B cell (primary cell): ENCODE results near the gene MFSD6. TPM values are rescaled to one million over a fixed set of nuclear protein-coding genes. Genes with fewer than 3 reads are reported as not detected.
A peak's percentile ranks its signal among the peaks of the same experiment; 100 is the strongest.

Experiments
- ATAC-seq: fragments of 200-7000 bp; cut with Tn5 transposase; one replicate; pipeline ENCODE4 v1.10.0; 2021; ENCODE audit warnings: low read depth, mild to moderate bottlenecking, moderate number of reproducible peaks, moderate library complexity
- CTCF ChIA-PET: fragments of 350-600 bp; sonication (Branson Sonifier 250); formaldehyde crosslinking; loops from one replicate; lab custom pipeline; 2021; ENCODE audit warnings: antibody characterized with exemption, inconsistent platforms; lab: Charles Lee
- POLR2A ChIA-PET: fragments of 350-600 bp; sonication (Branson Sonifier 250); formaldehyde crosslinking; loops from one replicate; lab custom pipeline; 2021; ENCODE audit warnings: antibody characterized with exemption; lab: Charles Lee
- DNase-seq: peaks from one replicate; pipeline ENCODE4 v3.0.0; 2013
- H2AFZ ChIP-seq: 2 replicates; pipeline ENCODE4 v1.6.1; 2012; ENCODE audit warnings: mild to moderate bottlenecking, low read depth, low read length; ENCODE audit not compliant: insufficient read depth, poor library complexity, severe bottlenecking
- H3K27ac ChIP-seq, 2 donors: 1 replicate in 1 of 2; 2 replicates in 1 of 2; pipeline ENCODE4 v1.5.1; 2012 to 2013; ENCODE audit warnings: low read length in 2 of 2, mild to moderate bottlenecking in 2 of 2, moderate library complexity in 1 of 2
- H3K27me3 ChIP-seq, 4 experiments: fragments of 200-600 bp in 1 of 4; sonication (generic) in 1 of 4; replicated peaks in 1 of 4; 1 replicate in 2 of 4; 2 replicates in 2 of 4; pipeline versions ENCODE4 v1.6.1 to v1.7.0; 2013 to 2016; ENCODE audit warnings: low read length in 3 of 4, mild to moderate bottlenecking in 2 of 4, mixed read lengths in 1 of 4, moderate library complexity in 1 of 4; ENCODE audit not compliant: insufficient read depth in 4 of 4, control insufficient read depth in 3 of 4; ENCODE audit errors: control extremely low read depth in 1 of 4
- H3K36me3 ChIP-seq, 2 experiments: replicated peaks in 1 of 2; 1 replicate in 1 of 2; 2 replicates in 1 of 2; pipeline versions ENCODE4 v1.6.1 to v1.7.1; 2013; ENCODE audit warnings: low read length in 1 of 2; ENCODE audit not compliant: insufficient read depth in 2 of 2, control insufficient read depth in 1 of 2; ENCODE audit errors: control extremely low read depth in 1 of 2, extremely low read depth in 1 of 2
- H3K4me1 ChIP-seq, 2 donors: fragments of 200-600 bp in 1 of 2; sonication (generic) in 1 of 2; 1 replicate in 1 of 2; 2 replicates in 1 of 2; pipeline versions ENCODE4 v1.5.1 to v1.6.1; 2013 to 2017; ENCODE audit warnings: low read length in 2 of 2; ENCODE audit not compliant: control insufficient read depth in 2 of 2, insufficient read depth in 2 of 2
- H3K4me2 ChIP-seq: replicated peaks from 2 replicates; pipeline ENCODE3; 2012; ENCODE audit warnings: mild to moderate bottlenecking, low read depth, low read length; ENCODE audit not compliant: poor library complexity, severe bottlenecking
- H3K4me3 ChIP-seq, 5 experiments: fragments of 200-600 bp in 1 of 5; sonication (generic) in 1 of 5; 1 replicate in 3 of 5; 2 replicates in 2 of 5; pipeline versions ENCODE4 v1.5.1 to v1.7.0; 2011 to 2016; ENCODE audit warnings: low read length in 4 of 5, mild to moderate bottlenecking in 4 of 5, low read depth in 2 of 5, control low read depth in 1 of 5, moderate library complexity in 1 of 5; ENCODE audit not compliant: insufficient read depth in 1 of 5; ENCODE audit errors: control extremely low read depth in 1 of 5, extremely low read depth in 1 of 5
- H3K79me2 ChIP-seq: fragments of 200-600 bp; sonication (generic); one replicate; pipeline ENCODE4 v1.6.0; 2016; ENCODE audit warnings: low read length; ENCODE audit not compliant: control insufficient read depth, insufficient read depth
- H3K9ac ChIP-seq: fragments of 200-600 bp; sonication (generic); 2 replicates; pipeline ENCODE4 v1.6.1; 2017; ENCODE audit warnings: mild to moderate bottlenecking, low read length, moderate library complexity
- H3K9me3 ChIP-seq, 3 donors: one replicate each; pipeline versions ENCODE4 v1.6.1 to v1.7.1; 2013; ENCODE audit warnings: low read length in 2 of 3; ENCODE audit not compliant: control insufficient read depth in 2 of 3, insufficient read depth in 1 of 3; ENCODE audit errors: control extremely low read depth in 1 of 3
- H4K20me1 ChIP-seq: 2 replicates; pipeline ENCODE4 v1.6.0; 2012; ENCODE audit warnings: mild to moderate bottlenecking, low read length; ENCODE audit not compliant: insufficient read depth, control insufficient read depth, poor library complexity, severe bottlenecking
- H3K27ac Mint-ChIP-seq: one replicate; pipeline ENCODE4 v1.8.0; 2021; ENCODE audit warnings: mixed read lengths
- H3K27me3 Mint-ChIP-seq: one replicate; pipeline ENCODE4 v1.8.0; 2021; ENCODE audit warnings: mixed read lengths
- H3K4me1 Mint-ChIP-seq: one replicate; pipeline ENCODE4 v1.8.0; 2021; ENCODE audit warnings: mixed read lengths
- H3K4me3 Mint-ChIP-seq: one replicate; pipeline ENCODE4 v1.8.0; 2021; ENCODE audit warnings: mixed read lengths
- H3K9me3 Mint-ChIP-seq: one replicate; pipeline ENCODE4 v1.8.0; 2022; ENCODE audit warnings: mixed read lengths; ENCODE audit not compliant: insufficient read depth
- CTCF ChIP-seq: fragments of 200-600 bp; IDR thresholded peaks from one replicate; pipeline ENCODE4 v1.8.0; 2022; ENCODE audit warnings: antibody characterized with exemption, mild to moderate bottlenecking
- EZH2 ChIP-seq: IDR thresholded peaks from 2 replicates; pipeline ENCODE4 v1.6.1; 2012; ENCODE audit warnings: borderline replicate concordance, low read depth, mild to moderate bottlenecking, moderate library complexity, low read length; ENCODE audit not compliant: insufficient read depth, poor library complexity, severe bottlenecking
- WGBS: methylation state at CpG from one replicate; pipeline ENCODE4 v1.1.5; 2013; ENCODE audit warnings: missing lambda C conversion rate; ENCODE audit not compliant: insufficient coverage; 5-methylcytosine and 5-hydroxymethylcytosine counted together
- intact Hi-C: fragments of 100-400 bp; cut with micrococcal nuclease; formaldehyde crosslinking; loops from one replicate; pipeline ENCODE4 v1.10.0; 2022
- polyA plus RNA-seq: library from polyadenylated mRNA; depleted of rRNA; stranded (reverse); fragments of >200 nt; gene quantifications from 2 replicates; pipeline ENCODE4 v1.2.3, GENCODE V29; 2012
- total RNA-seq, 2 donors: library from RNA; stranded (reverse); fragments of 120-200 nt in 1 of 2; gene quantifications; 1 replicate in 1 of 2; 2 replicates in 1 of 2; pipeline versions ENCODE4 v1.2.3 to v1.2.4, GENCODE V29; 2013 to 2022

Gene MFSD6
- total and polyA plus RNA-seq, 2 donors (not counting 1 experiment from before 2014, with no cell fraction given) = 13.5 to 33.8 TPM

GRCh38 chr2:190537765-190538164 is 129.6 kb downstream of the MFSD6 start:
- Mint-ChIP-seq H3K4me1 (peaks cover 29% of the 10 kb centered on the region), H3K9me3 (peaks cover 22% of the 10 kb centered on the region), H3K4me3 (no peak overlapping the region), H3K27me3 (no peaks in the 10 kb centered on the region), H3K27ac (peak overlapping the region; percentile 39)
- H3K9ac ChIP-seq = no peak overlapping the region
- no CpG with 5 or more reads among the region's 1 CpG for WGBS
- peaks cover 13 to 14% of the 10 kb centered on the region in 2 donors for H3K4me1 ChIP-seq
- H3K27me3 ChIP-seq = no peaks in the 10 kb centered on the region
- ATAC-seq (no peak), DNase-seq (peak; percentile 63)
- peaks cover 9 to 19% (median 10%) of the 10 kb centered on the region in 3 donors for H3K9me3 ChIP-seq
- intact Hi-C loops = loop anchor here (10.0 kb wide), 4 partner anchors 213 to 1093 kb away; partner anchors contain the start of gene WDR75
- CTCF ChIA-PET = no interaction called here
- H2AFZ ChIP-seq = no peak overlapping the region
- TF ChIP-seq EZH2 = no peak
- no peak for TF ChIP-seq CTCF
- peak overlapping the region; percentile 15 to 31 for H3K27ac ChIP-seq
- no peaks in the 10 kb centered on the region for H4K20me1 ChIP-seq
- H3K36me3 ChIP-seq = no peaks in the 10 kb centered on the region
- POLR2A ChIA-PET = no interaction called here
- no peak overlapping the region for H3K4me2 ChIP-seq
- H3K4me3 ChIP-seq = no peak overlapping the region
- peaks cover 11% of the 10 kb centered on the region for H3K79me2 ChIP-seq

DNA sequence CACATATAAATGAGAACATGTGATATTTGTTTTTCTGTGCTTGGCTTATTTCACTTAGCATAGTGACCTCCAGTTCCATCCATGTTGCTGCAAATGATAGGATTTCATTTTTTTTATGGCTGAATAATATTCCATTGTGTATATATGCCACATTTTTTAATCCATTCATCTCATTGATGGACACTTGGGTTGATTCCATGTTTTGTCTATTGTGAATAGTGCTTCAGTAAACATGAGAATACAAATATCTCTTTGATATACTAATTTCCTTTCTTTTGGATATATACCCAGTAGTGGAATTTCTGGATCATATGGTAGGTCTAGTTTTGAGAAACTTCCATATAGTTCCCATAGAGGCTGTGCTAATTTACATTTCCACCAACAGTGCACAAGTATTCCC is 130.0 kb downstream of the MFSD6 start:
- Histone ChIP-seq H3K27ac (peak overlapping the region; percentile 15 to 31), H3K79me2 (peaks cover 8% of the 10 kb centered on the region), H3K27me3 (no peaks in the 10 kb centered on the region), H3K36me3 (no peaks in the 10 kb centered on the region), H3K4me1 (peaks cover 9 to 10% of the 10 kb centered on the region in 2 donors), H3K4me2 (no peak overlapping the region), H3K9ac (no peak overlapping the region), H3K9me3 (peaks cover 9 to 19% (median 10%) of the 10 kb centered on the region in 3 donors), H2AFZ (no peak overlapping the region), H3K4me3 (no peak overlapping the region), H4K20me1 (no peaks in the 10 kb centered on the region)
- peaks cover 26% of the 10 kb centered on the region for H3K4me1 Mint-ChIP-seq
- no peaks in the 10 kb centered on the region for H3K27me3 Mint-ChIP-seq
- ChIA-PET POLR2A (no interaction called here), CTCF (no interaction called here)
- DNase-seq (no peak), ATAC-seq (no peak)
- peaks cover 22% of the 10 kb centered on the region for H3K9me3 Mint-ChIP-seq
- peak overlapping the region; percentile 39 for H3K27ac Mint-ChIP-seq
- intact Hi-C loops = loop anchor here (10.0 kb wide), 4 partner anchors 213 to 1093 kb away; partner anchors contain the start of gene WDR75
- H3K4me3 Mint-ChIP-seq = no peak overlapping the region
- TF ChIP-seq CTCF (no peak), EZH2 (no peak)
